RWPE2 (cell line): Measurements from ENCODE around the gene LSR.

Experiments used
- ATAC-seq: fragments of 200-7000 bp; cut with Tn5 transposase; 3 replicates; pipeline ENCODE4 v1.9.1; 2021; ENCODE audit warnings: low read depth
- DNase-seq: peaks from one replicate; pipeline ENCODE4 v3.0.0-alpha.2; 2020; ENCODE audit warnings: low spot score
- H3K27ac ChIP-seq: fragments of 450-650 bp; 2 replicates; pipeline ENCODE4 v1.5.1; 2017; ENCODE audit warnings: mild to moderate bottlenecking; ENCODE audit not compliant: poor library complexity, severe bottlenecking
- H3K27me3 ChIP-seq: fragments of 250-450 bp; sonication (Bioruptor Pico); 2 replicates; pipeline ENCODE4 v1.5.1; 2021; ENCODE audit warnings: mild to moderate bottlenecking, moderate library complexity; ENCODE audit not compliant: insufficient read depth, poor library complexity, severe bottlenecking
- H3K36me3 ChIP-seq: fragments of 250-450 bp; sonication (Bioruptor Pico); 2 replicates; pipeline ENCODE4 v1.5.1; 2020; ENCODE audit warnings: low read depth, mild to moderate bottlenecking, moderate library complexity
- H3K4me1 ChIP-seq: fragments of 250-450 bp; sonication (Bioruptor Pico); 2 replicates; pipeline ENCODE4 v1.5.1; 2021; ENCODE audit warnings: mild to moderate bottlenecking, moderate library complexity; ENCODE audit not compliant: insufficient read depth, poor library complexity, severe bottlenecking
- H3K4me3 ChIP-seq: fragments of 250-450 bp; sonication (Bioruptor Pico); 2 replicates; pipeline ENCODE4 v1.5.1; 2021; ENCODE audit warnings: mild to moderate bottlenecking, moderate library complexity; ENCODE audit not compliant: severe bottlenecking
- H3K9me3 ChIP-seq: fragments of 250-450 bp; sonication (Bioruptor Pico); 2 replicates; pipeline ENCODE4 v1.5.1; 2021; ENCODE audit warnings: mild to moderate bottlenecking, moderate library complexity; ENCODE audit not compliant: severe bottlenecking
- TF ChIP-seq, protein P1 (sequence below): fragments of 450-650 bp; IDR thresholded peaks from one replicate; pipeline ENCODE4 v1.5.1; 2017; ENCODE audit warnings: mild to moderate bottlenecking, moderate library complexity; ENCODE audit not compliant: poor library complexity, severe bottlenecking

The LSR gene

DNA sequence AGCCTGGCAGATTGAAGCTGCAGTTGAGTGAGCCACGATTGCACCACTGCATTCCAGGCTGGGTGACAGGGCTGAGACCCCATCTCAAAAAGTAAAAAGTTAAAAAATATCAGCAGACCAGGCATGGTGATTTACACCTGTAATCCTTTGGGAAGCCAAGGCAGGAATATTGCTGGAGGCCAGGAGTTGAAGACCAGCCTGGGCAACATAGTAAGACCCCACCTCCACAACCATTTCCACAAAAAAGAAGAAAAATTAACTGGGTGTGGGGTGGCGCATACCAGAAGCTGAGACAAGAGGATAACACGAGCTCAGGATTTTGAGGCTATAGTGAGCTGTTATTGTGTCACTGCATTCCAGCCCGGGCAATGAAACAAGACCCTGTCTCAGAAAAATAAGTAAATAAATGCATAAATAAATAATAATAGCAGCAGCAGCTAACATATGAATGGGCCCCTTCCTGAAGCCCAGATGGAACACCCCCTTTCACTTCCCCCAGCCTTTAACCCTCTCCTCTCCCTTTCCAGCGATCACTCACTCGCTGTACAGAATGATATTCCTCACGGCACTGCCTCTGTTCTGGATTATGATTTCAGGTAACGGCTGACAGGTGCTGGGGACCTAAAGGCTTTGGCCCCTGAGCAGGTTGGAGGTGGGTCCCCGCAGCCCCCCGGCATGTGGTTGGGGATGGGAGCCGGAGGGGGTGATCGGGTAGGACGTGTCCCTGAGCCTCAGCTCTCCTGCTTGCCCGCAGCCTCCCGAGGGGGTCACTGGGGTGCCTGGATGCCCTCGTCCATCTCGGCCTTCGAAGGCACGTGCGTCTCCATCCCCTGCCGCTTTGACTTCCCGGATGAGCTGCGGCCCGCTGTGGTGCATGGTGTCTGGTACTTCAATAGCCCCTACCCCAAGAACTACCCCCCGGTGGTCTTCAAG lies 46.3 kb downstream of the LSR start:
- DNase-seq (no peak), ATAC-seq (no peak)
- no peaks in the 10 kb centered on the region for H3K4me1 ChIP-seq
- no peak overlapping the region for H3K27ac ChIP-seq
- no peaks in the 10 kb centered on the region for H3K36me3 ChIP-seq
- H3K4me3 ChIP-seq: no peak overlapping the region
- TF ChIP-seq, protein P1, sequence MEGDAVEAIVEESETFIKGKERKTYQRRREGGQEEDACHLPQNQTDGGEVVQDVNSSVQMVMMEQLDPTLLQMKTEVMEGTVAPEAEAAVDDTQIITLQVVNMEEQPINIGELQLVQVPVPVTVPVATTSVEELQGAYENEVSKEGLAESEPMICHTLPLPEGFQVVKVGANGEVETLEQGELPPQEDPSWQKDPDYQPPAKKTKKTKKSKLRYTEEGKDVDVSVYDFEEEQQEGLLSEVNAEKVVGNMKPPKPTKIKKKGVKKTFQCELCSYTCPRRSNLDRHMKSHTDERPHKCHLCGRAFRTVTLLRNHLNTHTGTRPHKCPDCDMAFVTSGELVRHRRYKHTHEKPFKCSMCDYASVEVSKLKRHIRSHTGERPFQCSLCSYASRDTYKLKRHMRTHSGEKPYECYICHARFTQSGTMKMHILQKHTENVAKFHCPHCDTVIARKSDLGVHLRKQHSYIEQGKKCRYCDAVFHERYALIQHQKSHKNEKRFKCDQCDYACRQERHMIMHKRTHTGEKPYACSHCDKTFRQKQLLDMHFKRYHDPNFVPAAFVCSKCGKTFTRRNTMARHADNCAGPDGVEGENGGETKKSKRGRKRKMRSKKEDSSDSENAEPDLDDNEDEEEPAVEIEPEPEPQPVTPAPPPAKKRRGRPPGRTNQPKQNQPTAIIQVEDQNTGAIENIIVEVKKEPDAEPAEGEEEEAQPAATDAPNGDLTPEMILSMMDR: no peak
- H3K27me3 ChIP-seq: peaks cover 43% of the 10 kb centered on the region
- H3K9me3 ChIP-seq: no peaks in the 10 kb centered on the region

DNA sequence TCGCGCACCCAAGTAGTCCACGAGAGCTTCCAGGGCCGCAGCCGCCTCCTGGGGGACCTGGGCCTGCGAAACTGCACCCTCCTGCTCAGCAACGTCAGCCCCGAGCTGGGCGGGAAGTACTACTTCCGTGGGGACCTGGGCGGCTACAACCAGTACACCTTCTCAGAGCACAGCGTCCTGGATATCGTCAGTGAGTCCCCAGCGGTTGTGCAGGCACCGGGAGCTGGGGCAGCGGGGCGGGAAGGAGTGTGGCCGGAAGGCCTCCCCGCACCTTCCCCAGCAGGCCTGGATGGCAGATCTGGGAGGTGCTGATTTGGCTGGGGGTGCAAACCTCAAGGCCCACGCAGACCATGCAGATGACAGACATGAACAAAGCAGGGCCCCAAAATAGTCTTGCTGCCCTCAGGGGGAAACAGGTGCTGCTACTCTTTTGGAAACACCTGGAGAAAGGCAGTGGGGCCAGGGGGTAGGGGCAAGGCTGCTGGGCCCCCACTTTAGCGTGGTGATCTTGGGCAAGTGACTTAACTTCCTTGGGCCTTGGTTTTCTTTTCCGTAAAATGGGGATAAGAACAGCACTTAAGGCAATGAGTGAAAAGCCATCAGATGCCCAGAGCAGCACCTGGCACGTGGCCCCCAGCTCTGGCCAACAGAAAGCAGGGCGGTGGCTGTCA lies 47.1 kb downstream of the LSR start:
- no peaks in the 10 kb centered on the region for H3K36me3 ChIP-seq
- no peaks in the 10 kb centered on the region for H3K4me1 ChIP-seq
- peak; percentile 22; the same call in 2 of the 3 replicates for ATAC-seq
- H3K4me3 ChIP-seq: no peak overlapping the region
- H3K27ac ChIP-seq: no peak overlapping the region
- TF ChIP-seq, protein P1: no peak
- no peak for DNase-seq
- H3K27me3 ChIP-seq: peaks cover 43% of the 10 kb centered on the region
- no peaks in the 10 kb centered on the region for H3K9me3 ChIP-seq

DNA sequence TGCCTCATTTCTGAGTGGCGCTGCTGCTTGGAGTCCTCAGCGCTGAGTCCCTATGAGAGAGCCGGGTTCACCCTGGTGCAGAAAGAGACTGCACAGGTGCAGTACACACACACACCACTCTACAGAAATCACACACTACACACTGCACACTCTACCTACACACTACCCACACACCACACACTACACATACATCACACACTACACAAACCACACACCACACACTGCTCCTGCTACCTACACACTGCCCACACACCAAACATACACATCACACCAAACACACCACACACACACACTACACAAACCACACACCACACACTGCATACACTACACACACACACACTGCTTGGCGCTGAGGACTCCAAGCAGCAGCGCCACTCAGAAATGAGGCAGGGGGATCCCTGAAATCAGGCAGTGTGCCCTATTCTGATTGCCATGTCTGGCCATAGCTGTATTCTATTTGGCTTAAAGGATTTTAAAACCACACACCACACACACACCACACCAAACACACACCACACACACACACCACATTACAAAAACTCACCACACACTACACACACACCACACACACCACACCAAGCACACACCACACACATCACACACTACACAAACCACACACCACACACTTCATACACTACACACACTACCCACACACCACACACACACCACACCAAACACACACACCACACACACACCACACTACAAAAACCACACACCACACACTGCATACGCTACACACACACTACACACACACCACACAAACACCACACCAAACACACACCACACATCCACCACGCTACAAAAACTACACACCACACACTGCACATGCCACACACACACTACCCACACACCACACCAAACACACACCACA lies 48.1 kb downstream of the LSR start:
- TF ChIP-seq, protein P1: no peak
- Histone ChIP-seq H3K4me3 (no peak overlapping the region), H3K4me1 (no peaks in the 10 kb centered on the region), H3K27me3 (peaks cover 34% of the 10 kb centered on the region), H3K36me3 (no peaks in the 10 kb centered on the region), H3K9me3 (no peaks in the 10 kb centered on the region), H3K27ac (no peak overlapping the region)
- no peak for DNase-seq
- ATAC-seq: peak; percentile 30; the same call in 2 of the 3 replicates

DNA sequence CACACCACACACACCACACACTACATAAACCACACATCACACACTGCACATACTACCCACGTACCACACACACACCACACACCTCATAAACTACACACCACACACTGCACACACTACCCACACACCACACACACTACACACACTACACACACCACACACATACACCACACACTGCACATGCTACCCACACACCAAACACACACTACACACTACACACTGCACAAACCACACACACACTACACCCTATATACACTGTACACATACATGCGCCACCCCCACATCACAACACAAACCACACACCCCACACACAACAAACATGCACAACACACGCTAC lies 48.7 kb downstream of the LSR start:
- TF ChIP-seq, protein P1: no peak
- no peak overlapping the region for H3K4me3 ChIP-seq
- no peaks in the 10 kb centered on the region for H3K9me3 ChIP-seq
- peaks cover 28% of the 10 kb centered on the region for H3K27me3 ChIP-seq
- H3K36me3 ChIP-seq: no peaks in the 10 kb centered on the region
- ATAC-seq (no peak), DNase-seq (no peak)
- no peaks in the 10 kb centered on the region for H3K4me1 ChIP-seq
- H3K27ac ChIP-seq: no peak overlapping the region
